Pancreas (tissue), 10 donors: Measurements from ENCODE around the gene LAMA5. TPM values are rescaled to one million over a fixed set of nuclear protein-coding genes. Genes with fewer than 3 reads are reported as not detected.

Source experiments
- ATAC-seq, 4 donors: fragments of 200-7000 bp; cut with Tn5 transposase; one replicate each; pipeline versions ENCODE4 v1.8.0 to v1.9.1; 2020; ENCODE audit warnings: mild to moderate bottlenecking in 4 of 4, moderate library complexity in 4 of 4
- DNase-seq, 6 donors: peaks; one replicate each; pipeline ENCODE4 v3.0.0-alpha.2; 2020
- FAIRE-seq: peaks from 2 replicates; lab custom pipeline; 2012; peaks lifted over from hg19 to GRCh38; lab: Jason Lieb, UNC
- H3K27ac ChIP-seq, 4 donors: fragments of 200-600 bp; sonication (generic); 1 replicate in 3 of 4; 2 replicates in 1 of 4; pipeline versions ENCODE4 v1.5.0 to v1.8.0; 2020
- H3K27me3 ChIP-seq, 4 donors: fragments of 200-600 bp; one replicate each; pipeline ENCODE4 v1.8.0; 2021
- H3K36me3 ChIP-seq, 3 donors: fragments of 200-600 bp; sonication (generic) in 1 of 3; one replicate each; pipeline versions ENCODE4 v1.5.0 to v1.8.0; 2020 to 2021
- H3K4me1 ChIP-seq, 3 donors: fragments of 200-600 bp; one replicate each; pipeline ENCODE4 v1.8.0; 2021
- H3K4me3 ChIP-seq, 4 donors: fragments of 200-600 bp; sonication (generic) in 2 of 4; one replicate each; pipeline versions ENCODE4 v1.5.0 to v1.8.0; 2020 to 2021
- H3K9me3 ChIP-seq, 4 donors: fragments of 200-600 bp; one replicate each; pipeline ENCODE4 v1.8.0; 2021
- CTCF ChIP-seq, 4 donors: fragments of 200-600 bp; sonication (generic) in 3 of 4; IDR thresholded peaks; one replicate each; pipeline versions ENCODE4 v1.5.0 to v1.8.0; 2021; ENCODE audit warnings: antibody characterized with exemption in 4 of 4
- whole genome bisulfite sequencing, 2 donors: extraction: QIAGEN DNeasy Blood & Tissue Kit; methylation state at CpG; one replicate each; pipeline ENCODE4 v1.1.7; 2013; 5-methylcytosine and 5-hydroxymethylcytosine counted together
- intact Hi-C, 3 donors: fragments of 100-400 bp; cut with DNase I; formaldehyde crosslinking; loops; one replicate each; pipeline versions ENCODE4 v1.11.1 to v1.14.2; 2022
- polyA plus RNA-seq, 2 donors: library from polyadenylated mRNA; stranded (reverse); fragments of 200-250 nt; gene quantifications; one replicate each; pipeline ENCODE4 v1.2.3, GENCODE V29; 2013
- total RNA-seq, 6 donors: library from RNA; stranded (reverse); fragmentation: NEBNext Ultra II Directional in 4 of 6; extraction: Animal tissue kit (Norgen Biotek cat#: 25700) in 4 of 6; gene quantifications; one replicate each; pipeline versions ENCODE4 v1.2.1 to v1.2.4, GENCODE V29; 2021 to 2023
- donor health status: healthy with polysubstance abuse.
- donor health status: DM: no; HTN: no; CAD: no; lungs with moderate emphysema.
- donor health status: DM: no; HTN: no; CAD: no.
- donor health status: control.
- donor health status: control.
- donor health status: Bipolar disorder and iron deficiency.
- donor health status: DM: yes; HTN: yes; CAD: no.
- donor health status: DM: no; HTN: no; CAD: no.
- donor health status: DM: no; HTN: no; CAD: no.
- donor health status: DM: yes; HTN: yes; CAD: no.

LAMA5 gene
- total and polyA plus RNA-seq, 8 donors: 43.6 to 344 (median 62.2) TPM

DNA sequence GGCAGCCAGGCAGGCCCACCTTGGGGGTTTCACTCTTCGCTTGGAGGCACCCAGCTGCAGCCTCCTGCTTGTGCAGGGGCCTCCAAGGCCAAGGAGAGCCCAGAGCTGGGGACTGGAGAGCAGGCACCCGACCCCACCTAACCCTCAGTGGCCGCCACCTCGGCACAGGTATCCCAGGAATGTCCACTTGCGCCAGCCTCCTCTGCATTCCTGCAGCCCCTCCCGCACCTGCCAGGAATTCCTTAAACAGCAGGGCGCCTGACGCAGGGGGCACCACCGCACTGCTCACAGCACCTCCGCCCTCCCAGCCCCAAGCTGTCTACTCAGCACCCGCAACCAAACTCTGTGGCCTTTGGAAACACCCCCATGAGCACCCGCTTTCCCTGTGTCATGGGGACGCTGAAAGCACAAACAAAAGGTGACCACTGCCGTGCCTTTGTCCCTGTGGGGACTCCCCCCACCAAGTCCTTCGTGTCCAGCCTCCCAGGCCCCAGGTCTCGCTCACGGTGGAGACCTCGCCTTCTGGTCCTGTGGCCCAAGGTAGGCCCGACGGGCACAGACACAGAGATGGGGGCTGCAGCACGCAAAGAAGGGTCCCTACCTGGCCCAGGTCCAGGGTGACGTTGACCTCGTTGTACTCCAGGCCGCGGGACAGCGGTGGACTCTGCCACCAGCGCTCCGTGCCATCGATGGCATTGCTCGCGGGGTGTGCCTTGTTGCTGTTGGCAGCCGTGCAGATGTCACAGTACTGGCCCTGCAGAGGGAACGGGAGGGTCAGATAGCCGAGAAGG, 5.1 kb downstream of the LAMA5 start:
- H3K36me3 ChIP-seq: no peaks in the 10 kb centered on the region
- peak overlapping the region; percentile 5 to 70 (median 49) for H3K27ac ChIP-seq
- peak; percentile 42 to 89 (median 73) for DNase-seq
- 71 to 73% methylated on average over 34 of the region's 34 CpGs for WGBS, 2 donors
- TF ChIP-seq CTCF (IDR thresholded peaks at IDR 0.05): no peak
- H3K9me3 ChIP-seq: no peaks in the 10 kb centered on the region
- H3K27me3 ChIP-seq: no peaks in the 10 kb centered on the region
- intact Hi-C loops: no loop called here
- ATAC-seq: peak in 3 of 4 donors; percentile 47 to 52 (median 51)
- peaks cover 8 to 11% (median 8%) of the 10 kb centered on the region in 3 donors for H3K4me1 ChIP-seq
- H3K4me3 ChIP-seq: no peak overlapping the region
- no peak for FAIRE-seq

GRCh38 chr20:62360854-62361798, 6.0 kb downstream of the LAMA5 start:
- Histone ChIP-seq H3K4me3 (no peak overlapping the region), H3K27ac (peak overlapping the region; percentile 41 to 70 (median 49)), H3K9me3 (no peaks in the 10 kb centered on the region), H3K27me3 (no peaks in the 10 kb centered on the region), H3K4me1 (peaks cover 8 to 11% (median 8%) of the 10 kb centered on the region in 3 donors), H3K36me3 (no peaks in the 10 kb centered on the region)
- FAIRE-seq (no peak), DNase-seq (peak in 5 of 6 donors; percentile 22 to 70 (median 50)), ATAC-seq (peak in 1 of 4 donors; percentile 43)
- intact Hi-C loops: no loop called here
- TF ChIP-seq CTCF (IDR thresholded peaks at IDR 0.05): no peak
- WGBS, 2 donors: 68 to 70% methylated on average over 25 of the region's 25 CpGs

DNA sequence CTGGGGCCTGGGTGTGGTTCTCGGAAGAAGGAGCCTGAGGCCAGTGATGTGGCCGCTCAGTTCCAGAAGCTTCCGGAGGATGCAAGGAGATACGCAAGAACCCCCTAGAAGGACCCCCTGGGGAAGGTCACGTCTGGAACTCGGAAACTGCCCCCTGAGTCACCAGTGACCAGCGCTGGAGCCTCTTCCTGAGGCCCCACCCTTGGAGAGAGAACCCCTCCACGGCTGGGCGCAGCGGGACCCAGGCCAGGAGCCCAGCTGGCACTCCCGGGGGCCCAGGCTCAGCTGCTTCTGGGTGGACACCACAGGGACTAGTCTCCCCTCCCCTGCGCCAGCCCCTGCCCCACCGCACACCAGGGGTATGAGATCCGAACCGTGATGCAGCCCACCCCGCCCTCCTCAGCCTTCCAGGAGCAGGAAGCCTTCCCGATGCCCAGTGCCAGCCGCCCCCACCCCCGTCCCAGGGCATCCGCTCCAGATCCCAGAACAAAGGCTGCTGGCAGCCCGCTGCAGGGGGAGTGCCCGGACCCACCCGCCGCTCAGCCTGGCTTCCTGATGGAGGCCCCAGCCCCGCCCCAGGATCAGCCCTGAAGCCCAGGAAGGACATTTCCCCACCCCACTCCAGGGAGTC, 7.5 kb downstream of the LAMA5 start:
- no peak overlapping the region for H3K4me3 ChIP-seq
- intact Hi-C loops: no loop called here

GRCh38 chr20:62359043-62359490, 8.0 kb downstream of the LAMA5 start:
- Histone ChIP-seq H3K4me3 (no peak overlapping the region), H3K27ac (peak overlapping the region in 3 of 4 donors; percentile 51 to 62 (median 61)), H3K4me1 (peaks cover 0 to 13% (median 3%) of the 10 kb centered on the region in 3 donors), H3K27me3 (no peaks in the 10 kb centered on the region), H3K36me3 (no peaks in the 10 kb centered on the region), H3K9me3 (no peaks in the 10 kb centered on the region)
- TF ChIP-seq CTCF (IDR thresholded peaks at IDR 0.05): no peak
- FAIRE-seq (no peak), DNase-seq (peak in 3 of 6 donors; percentile 22 to 71 (median 45)), ATAC-seq (no peak)
- intact Hi-C loops: no loop called here
- 81 to 90% methylated on average over 16 of the region's 16 CpGs for WGBS, 2 donors

More for the DNA sequence above, 7.5 kb downstream of the LAMA5 start:
- peak overlapping the region in 3 of 4 donors; percentile 51 to 62 (median 61) for H3K27ac ChIP-seq
- H3K9me3 ChIP-seq: no peaks in the 10 kb centered on the region
- TF ChIP-seq CTCF (IDR thresholded peaks at IDR 0.05): no peak
- H3K27me3 ChIP-seq: no peaks in the 10 kb centered on the region
- WGBS, 2 donors: 80% methylated on average over 24 to 25 of the region's 25 CpGs
- peaks cover 0 to 13% (median 3%) of the 10 kb centered on the region in 3 donors for H3K4me1 ChIP-seq
- ATAC-seq (no peak), DNase-seq (peak in 5 of 6 donors; percentile 13 to 81 (median 37)), FAIRE-seq (no peak)
- H3K36me3 ChIP-seq: no peaks in the 10 kb centered on the region
